Activated naive CD4-positive, alpha-beta T cell treated with anti-CD3 and anti-CD28 coated beads, Interleukin-2, amount 50 U/mL, for 72 hours (primary cell): ENCODE data around the gene CALML6. TPM values are rescaled to one million over a fixed set of nuclear protein-coding genes. Genes with fewer than 3 reads are reported as not detected.

Source experiments
- ATAC-seq, 2 donors: fragments of 150-1000 bp; cut with Tn5 transposase; 2 replicates each; pipeline ENCODE4 v1.10.0; 2021; ENCODE audit warnings: mild to moderate bottlenecking in 2 of 2, moderate library complexity in 2 of 2
- DNase-seq, 2 donors: peaks; one replicate each; pipeline ENCODE4 v3.0.0; 2021 to 2022; ENCODE audit warnings: low spot score in 2 of 2
- H3K27ac Mint-ChIP-seq, 2 donors: one replicate each; pipeline ENCODE4 v1.8.0; 2022; ENCODE audit warnings: mild to moderate bottlenecking in 2 of 2, mixed read lengths in 2 of 2
- H3K36me3 Mint-ChIP-seq, 2 donors: one replicate each; pipeline ENCODE4 v1.8.0; 2022; ENCODE audit warnings: mixed read lengths in 2 of 2
- H3K9me3 Mint-ChIP-seq, 2 donors: one replicate each; pipeline ENCODE4 v1.8.0; 2022; ENCODE audit warnings: mixed read lengths in 2 of 2
- total RNA-seq, 2 donors: library from RNA; stranded (reverse); gene quantifications; one replicate each; pipeline ENCODE4 v1.2.3, GENCODE V29; 2022

CALML6 gene
- total RNA-seq, 2 donors from 2014 or later = 1.4 to 2.6 TPM

- DNase-seq (peak; percentile 59 to 66), ATAC-seq (peak; percentile 34 to 37)
- Mint-ChIP-seq H3K9me3 (no peaks in the 10 kb centered on the region), H3K27ac (peak overlapping the region; percentile 70 to 91), H3K36me3 (peaks cover 8 to 31% of the 10 kb centered on the region in 2 donors)
Observed at GRCh38 chr1:1889847-1890505, 25.1 kb upstream of the CALML6 start.

GRCh38 chr1:1890506-1891348 is 24.3 kb upstream of the CALML6 start, which contains the start of gene GNB1:
GNB1 (minus strand) TSS chr1:1891087; CDS start chr1:1825453, 65,634 bp downstream.
- H3K9me3 Mint-ChIP-seq = no peaks in the 10 kb centered on the region
- H3K36me3 Mint-ChIP-seq = peaks cover 8 to 31% of the 10 kb centered on the region in 2 donors
- DNase-seq (peak; percentile 89 to 92), ATAC-seq (peak; percentile 67 to 82)
- H3K27ac Mint-ChIP-seq = peak within 1 kb of the TSS; percentile 68 to 87

- Mint-ChIP-seq H3K27ac (peak overlapping the region; percentile 40 to 87), H3K36me3 (peaks cover 8 to 27% of the 10 kb centered on the region in 2 donors), H3K9me3 (no peaks in the 10 kb centered on the region)
- DNase-seq = peak; percentile 45 to 65
- peak; percentile 49 to 66 for ATAC-seq
Observed at GRCh38 chr1:1891349-1892078, 23.5 kb upstream of the CALML6 start.

- Mint-ChIP-seq H3K36me3 (peaks cover 8 to 24% of the 10 kb centered on the region in 2 donors), H3K27ac (peak overlapping the region; percentile 40 to 87), H3K9me3 (no peaks in the 10 kb centered on the region)
- peak in 1 of 2 donors; percentile 1 for ATAC-seq
- no peak for DNase-seq
Observed at GRCh38 chr1:1892079-1892762, 22.8 kb upstream of the CALML6 start.

- H3K27ac Mint-ChIP-seq = peak overlapping the region; percentile 29 to 87
- ATAC-seq = no peak
- peaks cover 8 to 23% of the 10 kb centered on the region in 2 donors for H3K36me3 Mint-ChIP-seq
- DNase-seq = no peak
- H3K9me3 Mint-ChIP-seq = no peaks in the 10 kb centered on the region
Observed at GRCh38 chr1:1892763-1893120, 22.3 kb upstream of the CALML6 start.

GRCh38 chr1:1893291-1893985 is 21.6 kb upstream of the CALML6 start:
- DNase-seq (no peak), ATAC-seq (no peak)
- Mint-ChIP-seq H3K9me3 (no peaks in the 10 kb centered on the region), H3K27ac (peak overlapping the region in 1 of 2 donors; percentile 28), H3K36me3 (peaks cover 8 to 18% of the 10 kb centered on the region in 2 donors)

GRCh38 chr1:1893997-1894353 is 21.1 kb upstream of the CALML6 start:
- no peaks in the 10 kb centered on the region for H3K9me3 Mint-ChIP-seq
- ATAC-seq = no peak
- H3K27ac Mint-ChIP-seq = peak overlapping the region in 1 of 2 donors; percentile 28

GRCh38 chr1:1894354-1895059 is 20.6 kb upstream of the CALML6 start:
- Mint-ChIP-seq H3K9me3 (no peaks in the 10 kb centered on the region), H3K27ac (peak overlapping the region in 1 of 2 donors; percentile 79), H3K36me3 (peaks cover 8 to 9% of the 10 kb centered on the region in 2 donors)
- no peak for ATAC-seq
- DNase-seq = no peak

More at GRCh38 chr1:1893997-1894353, 21.1 kb upstream of the CALML6 start:
- no peak for DNase-seq
- H3K36me3 Mint-ChIP-seq = peaks cover 8 to 14% of the 10 kb centered on the region in 2 donors

GRCh38 chr1:1895060-1895418 is 20.0 kb upstream of the CALML6 start:
- Mint-ChIP-seq H3K27ac (no peak overlapping the region), H3K36me3 (peaks cover 7 to 8% of the 10 kb centered on the region in 2 donors), H3K9me3 (no peaks in the 10 kb centered on the region)
- DNase-seq (no peak), ATAC-seq (no peak)

- H3K27ac Mint-ChIP-seq = no peak overlapping the region
- no peak for DNase-seq
- H3K9me3 Mint-ChIP-seq = no peaks in the 10 kb centered on the region
- ATAC-seq = no peak
- H3K36me3 Mint-ChIP-seq = peaks cover 7 to 8% of the 10 kb centered on the region in 2 donors
Observed at GRCh38 chr1:1895456-1896336, 19.4 kb upstream of the CALML6 start.

- no peak for ATAC-seq
- H3K36me3 Mint-ChIP-seq = no peaks in the 10 kb centered on the region
- no peak overlapping the region for H3K27ac Mint-ChIP-seq
- DNase-seq = no peak
- no peaks in the 10 kb centered on the region for H3K9me3 Mint-ChIP-seq
Observed at GRCh38 chr1:1898246-1898933, 16.7 kb upstream of the CALML6 start.

- DNase-seq (no peak), ATAC-seq (peak in 1 of 2 donors; percentile 59)
- Mint-ChIP-seq H3K27ac (no peak overlapping the region), H3K9me3 (no peaks in the 10 kb centered on the region), H3K36me3 (no peaks in the 10 kb centered on the region)
Observed at GRCh38 chr1:1899266-1899966, 15.6 kb upstream of the CALML6 start.

GRCh38 chr1:1899967-1900327 is 15.1 kb upstream of the CALML6 start:
- ATAC-seq (no peak), DNase-seq (no peak)
- Mint-ChIP-seq H3K36me3 (no peaks in the 10 kb centered on the region), H3K9me3 (no peaks in the 10 kb centered on the region), H3K27ac (no peak overlapping the region)
